ENCODE data around the gene IQCH.

IQCH gene

GRCh38 chr15:67311731-67312130 is 57.1 kb downstream of the IQCH start:
- no peaks in the 10 kb centered on the region for H3K9me2 ChIP-seq (ENCODE audit: low read depth, low read length)
- no peak overlapping the region for H3K4me2 ChIP-seq (ENCODE audit: low read length)
- H3K9ac ChIP-seq (ENCODE audit: low read length), result no peak overlapping the region
- H3K9me3 ChIP-seq (ENCODE audit: low read length), result no peaks in the 10 kb centered on the region
- H4K20me1 ChIP-seq (ENCODE audit: insufficient read depth, low read length), result no peaks in the 10 kb centered on the region
- no peak overlapping the region for H3K4me3 ChIP-seq (ENCODE audit: low read depth, low read length, poor library complexity, severe bottlenecking)
- H2AFZ ChIP-seq (ENCODE audit: low read length), result no peak overlapping the region
- H3K4me1 ChIP-seq (ENCODE audit: insufficient read depth, low read length, severe bottlenecking), result no peaks in the 10 kb centered on the region
- no peaks in the 10 kb centered on the region for H3K36me3 ChIP-seq (ENCODE audit: insufficient read depth, low read length)
- H3K79me2 ChIP-seq (ENCODE audit: insufficient read depth, low read length), result no peaks in the 10 kb centered on the region
- no peaks in the 10 kb centered on the region for H3K27me3 ChIP-seq (ENCODE audit: insufficient read depth, low read length)
- TF ChIP-seq, protein P1, sequence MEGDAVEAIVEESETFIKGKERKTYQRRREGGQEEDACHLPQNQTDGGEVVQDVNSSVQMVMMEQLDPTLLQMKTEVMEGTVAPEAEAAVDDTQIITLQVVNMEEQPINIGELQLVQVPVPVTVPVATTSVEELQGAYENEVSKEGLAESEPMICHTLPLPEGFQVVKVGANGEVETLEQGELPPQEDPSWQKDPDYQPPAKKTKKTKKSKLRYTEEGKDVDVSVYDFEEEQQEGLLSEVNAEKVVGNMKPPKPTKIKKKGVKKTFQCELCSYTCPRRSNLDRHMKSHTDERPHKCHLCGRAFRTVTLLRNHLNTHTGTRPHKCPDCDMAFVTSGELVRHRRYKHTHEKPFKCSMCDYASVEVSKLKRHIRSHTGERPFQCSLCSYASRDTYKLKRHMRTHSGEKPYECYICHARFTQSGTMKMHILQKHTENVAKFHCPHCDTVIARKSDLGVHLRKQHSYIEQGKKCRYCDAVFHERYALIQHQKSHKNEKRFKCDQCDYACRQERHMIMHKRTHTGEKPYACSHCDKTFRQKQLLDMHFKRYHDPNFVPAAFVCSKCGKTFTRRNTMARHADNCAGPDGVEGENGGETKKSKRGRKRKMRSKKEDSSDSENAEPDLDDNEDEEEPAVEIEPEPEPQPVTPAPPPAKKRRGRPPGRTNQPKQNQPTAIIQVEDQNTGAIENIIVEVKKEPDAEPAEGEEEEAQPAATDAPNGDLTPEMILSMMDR (IDR thresholded peaks at IDR 0.05; ENCODE audit: low read length), result no peak
- no peak for TF ChIP-seq EZH2 (IDR thresholded peaks at IDR 0.05; ENCODE audit: borderline replicate concordance, low read length)
- H3F3A ChIP-seq (ENCODE audit: insufficient read depth, low read length), result no peaks in the 10 kb centered on the region
- H3K27ac ChIP-seq (ENCODE audit: low read depth, low read length, poor library complexity, severe bottlenecking), result no peak overlapping the region

- H3K36me3 ChIP-seq (ENCODE audit: insufficient read depth, low read length), result no peaks in the 10 kb centered on the region
- no peaks in the 10 kb centered on the region for H3K79me2 ChIP-seq (ENCODE audit: insufficient read depth, low read length)
- no peaks in the 10 kb centered on the region for H3K27me3 ChIP-seq (ENCODE audit: insufficient read depth, low read length)
- H3K9ac ChIP-seq (ENCODE audit: low read length), result no peak overlapping the region
- no peak overlapping the region for H3K4me3 ChIP-seq (ENCODE audit: low read depth, low read length, poor library complexity, severe bottlenecking)
- H3K4me1 ChIP-seq (ENCODE audit: insufficient read depth, low read length, severe bottlenecking), result no peaks in the 10 kb centered on the region
- no peaks in the 10 kb centered on the region for H4K20me1 ChIP-seq (ENCODE audit: insufficient read depth, low read length)
- no peaks in the 10 kb centered on the region for H3F3A ChIP-seq (ENCODE audit: insufficient read depth, low read length)
- no peaks in the 10 kb centered on the region for H3K9me2 ChIP-seq (ENCODE audit: low read depth, low read length)
- no peak overlapping the region for H3K27ac ChIP-seq (ENCODE audit: low read depth, low read length, poor library complexity, severe bottlenecking)
- H3K4me2 ChIP-seq (ENCODE audit: low read length), result no peak overlapping the region
- 0 out of 2 replicates have a peak, but pooled peaks cover 5% of the 10 kb centered on the region for H3K9me3 ChIP-seq (ENCODE audit: low read length)
- TF ChIP-seq, protein P1 (IDR thresholded peaks at IDR 0.05; ENCODE audit: low read length), result no peak
- TF ChIP-seq EZH2 (IDR thresholded peaks at IDR 0.05; ENCODE audit: borderline replicate concordance, low read length), result no peak
- no peak overlapping the region for H2AFZ ChIP-seq (ENCODE audit: low read length)
Measured at GRCh38 chr15:67319961-67320360, 65.4 kb downstream of the IQCH start.

DNA sequence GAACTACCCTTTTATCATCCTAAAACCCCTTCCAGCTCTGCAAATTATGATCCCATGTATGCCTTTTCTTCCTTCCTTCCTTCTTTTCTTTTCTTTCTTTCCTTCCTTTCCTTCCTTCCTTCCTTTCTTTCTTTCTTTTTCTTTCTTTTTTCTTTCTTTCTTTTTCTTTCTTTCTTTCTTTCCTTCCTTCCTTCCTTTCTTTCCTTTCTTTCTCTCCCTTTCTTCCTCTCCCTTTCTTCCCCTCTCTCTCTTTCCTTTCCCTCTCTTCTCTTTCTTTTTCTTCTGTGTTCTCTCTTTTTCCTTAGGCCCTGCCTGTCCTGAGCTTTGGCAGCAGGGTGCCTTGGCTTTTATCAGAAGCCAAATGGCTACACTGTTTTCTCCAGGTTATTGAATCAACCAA is 66.8 kb downstream of the IQCH start:
- Histone ChIP-seq H3K4me1 (ENCODE audit: insufficient read depth, low read length, severe bottlenecking) (no peaks in the 10 kb centered on the region), H3K79me2 (ENCODE audit: insufficient read depth, low read length) (no peaks in the 10 kb centered on the region), H3K27ac (ENCODE audit: low read depth, low read length, poor library complexity, severe bottlenecking) (no peak overlapping the region), H3K9me3 (ENCODE audit: low read length) (0 out of 2 replicates have a peak, but pooled peaks cover 5% of the 10 kb centered on the region), H3K4me2 (ENCODE audit: low read length) (no peak overlapping the region), H3K36me3 (ENCODE audit: insufficient read depth, low read length) (no peaks in the 10 kb centered on the region), H3K27me3 (ENCODE audit: insufficient read depth, low read length) (no peaks in the 10 kb centered on the region), H2AFZ (ENCODE audit: low read length) (no peak overlapping the region), H4K20me1 (ENCODE audit: insufficient read depth, low read length) (no peaks in the 10 kb centered on the region), H3K4me3 (ENCODE audit: low read depth, low read length, poor library complexity, severe bottlenecking) (no peak overlapping the region), H3K9ac (ENCODE audit: low read length) (no peak overlapping the region), H3F3A (ENCODE audit: insufficient read depth, low read length) (no peaks in the 10 kb centered on the region), H3K9me2 (ENCODE audit: low read depth, low read length) (no peaks in the 10 kb centered on the region)
- TF ChIP-seq, protein P1 (IDR thresholded peaks at IDR 0.05; ENCODE audit: low read length), result no peak
- TF ChIP-seq EZH2 (IDR thresholded peaks at IDR 0.05; ENCODE audit: borderline replicate concordance, low read length), result no peak
